Measurements from ENCODE around the gene PREX1.

- TF ChIP-seq, protein P1, sequence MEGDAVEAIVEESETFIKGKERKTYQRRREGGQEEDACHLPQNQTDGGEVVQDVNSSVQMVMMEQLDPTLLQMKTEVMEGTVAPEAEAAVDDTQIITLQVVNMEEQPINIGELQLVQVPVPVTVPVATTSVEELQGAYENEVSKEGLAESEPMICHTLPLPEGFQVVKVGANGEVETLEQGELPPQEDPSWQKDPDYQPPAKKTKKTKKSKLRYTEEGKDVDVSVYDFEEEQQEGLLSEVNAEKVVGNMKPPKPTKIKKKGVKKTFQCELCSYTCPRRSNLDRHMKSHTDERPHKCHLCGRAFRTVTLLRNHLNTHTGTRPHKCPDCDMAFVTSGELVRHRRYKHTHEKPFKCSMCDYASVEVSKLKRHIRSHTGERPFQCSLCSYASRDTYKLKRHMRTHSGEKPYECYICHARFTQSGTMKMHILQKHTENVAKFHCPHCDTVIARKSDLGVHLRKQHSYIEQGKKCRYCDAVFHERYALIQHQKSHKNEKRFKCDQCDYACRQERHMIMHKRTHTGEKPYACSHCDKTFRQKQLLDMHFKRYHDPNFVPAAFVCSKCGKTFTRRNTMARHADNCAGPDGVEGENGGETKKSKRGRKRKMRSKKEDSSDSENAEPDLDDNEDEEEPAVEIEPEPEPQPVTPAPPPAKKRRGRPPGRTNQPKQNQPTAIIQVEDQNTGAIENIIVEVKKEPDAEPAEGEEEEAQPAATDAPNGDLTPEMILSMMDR (conservative IDR thresholded peaks at IDR 0.05; ENCODE audit: low read length): no peak
- no peak for TF ChIP-seq EZH2phosphoT487 (IDR thresholded peaks at IDR 0.05; ENCODE audit: borderline replicate concordance, low read depth, low read length)
These were observed 67.3 kb downstream of the PREX1 start for GRCh38 chr20:48760403-48760983.

Data from OCI-LY7 (cell line).